Measurements from ENCODE around the gene KRTAP5-6.
"Not testable (repeated sequence)": the region's sequence is repeated elsewhere in the genome, so short reads cannot be mapped to it uniquely, and the experiment has no call there.

Gene KRTAP5-6

GRCh38 chr11:1661454-1662269 is 35.3 kb upstream of the KRTAP5-6 start:
- not testable (repeated sequence) for DNase-seq

- not testable (repeated sequence) for DNase-seq
Observed at GRCh38 chr11:1662699-1663283, 34.2 kb upstream of the KRTAP5-6 start.

- no peak for DNase-seq
Observed at GRCh38 chr11:1665313-1665712, 31.7 kb upstream of the KRTAP5-6 start.

GRCh38 chr11:1667121-1667850 is 29.7 kb upstream of the KRTAP5-6 start:
- DNase-seq: no peak

- no peak for DNase-seq
Observed at GRCh38 chr11:1667906-1668305, 29.1 kb upstream of the KRTAP5-6 start.

- DNase-seq: no peak
Observed at GRCh38 chr11:1668911-1669473, 28.0 kb upstream of the KRTAP5-6 start.

GRCh38 chr11:1669546-1670218 is 27.3 kb upstream of the KRTAP5-6 start:
- DNase-seq: no peak

- DNase-seq: not testable (repeated sequence)
Observed at GRCh38 chr11:1670457-1670856, 26.5 kb upstream of the KRTAP5-6 start.

- DNase-seq: no peak
Observed at GRCh38 chr11:1670905-1671371, 26.1 kb upstream of the KRTAP5-6 start.

- DNase-seq: no peak
Observed at GRCh38 chr11:1671658-1672057, 25.3 kb upstream of the KRTAP5-6 start.

- no peak for DNase-seq
Observed at GRCh38 chr11:1672613-1673350, 24.2 kb upstream of the KRTAP5-6 start.

- no peak for DNase-seq
Observed at GRCh38 chr11:1673446-1674172, 23.4 kb upstream of the KRTAP5-6 start.

GRCh38 chr11:1674173-1675131 is 22.5 kb upstream of the KRTAP5-6 start:
- no peak for DNase-seq

- DNase-seq: no peak
Observed at GRCh38 chr11:1675536-1676228, 21.3 kb upstream of the KRTAP5-6 start.

GRCh38 chr11:1676229-1676740 is 20.7 kb upstream of the KRTAP5-6 start:
- DNase-seq: no peak

- no peak for DNase-seq
Observed at GRCh38 chr11:1679881-1680280, 17.1 kb upstream of the KRTAP5-6 start.

GRCh38 chr11:1682225-1682905 is 14.6 kb upstream of the KRTAP5-6 start:
- no peak for DNase-seq

- DNase-seq: not testable (repeated sequence)
Observed at GRCh38 chr11:1683216-1683615, 13.8 kb upstream of the KRTAP5-6 start.
